MM.1S (cell line): ENCODE results near the gene KAT6B.

Experiments used
- DNase-seq: peaks from one replicate; pipeline ENCODE4 v3.0.0-alpha.2; 2015
- H2AFZ ChIP-seq: fragments of 300-600 bp; sonication (generic); 2 replicates; pipeline ENCODE4 v1.6.0; 2016; ENCODE audit warnings: antibody characterized with exemption, low read length
- H3F3A ChIP-seq: fragments of 300-600 bp; sonication (generic); 2 replicates; pipeline ENCODE4 v1.6.1; 2016; ENCODE audit warnings: mild to moderate bottlenecking, antibody characterized with exemption, low read length, moderate library complexity, mixed read lengths; ENCODE audit not compliant: insufficient read depth
- H3K27ac ChIP-seq: fragments of 300-600 bp; sonication (generic); 2 replicates; pipeline ENCODE4 v1.5.1; 2016; ENCODE audit warnings: mild to moderate bottlenecking, low read length
- H3K27me3 ChIP-seq: fragments of 300-600 bp; sonication (generic); replicated peaks from 2 replicates; pipeline ENCODE4 v1.6.0; 2016; ENCODE audit warnings: low read length; ENCODE audit not compliant: insufficient read depth
- H3K36me3 ChIP-seq: fragments of 300-600 bp; sonication (generic); replicated peaks from 2 replicates; pipeline ENCODE4 v1.6.1; 2016; ENCODE audit warnings: mild to moderate bottlenecking, low read length, mixed read lengths; ENCODE audit not compliant: insufficient read depth
- H3K4me1 ChIP-seq: fragments of 300-600 bp; sonication (generic); 2 replicates; pipeline ENCODE4 v1.6.1; 2016; ENCODE audit warnings: low read length, mixed read lengths
- H3K4me2 ChIP-seq: fragments of 300-600 bp; sonication (generic); 2 replicates; pipeline ENCODE4 v1.6.0; 2016; ENCODE audit warnings: low read depth, low read length
- H3K4me3 ChIP-seq: fragments of 300-600 bp; sonication (generic); 2 replicates; pipeline ENCODE4 v1.5.1; 2016; ENCODE audit warnings: low read length, mixed read lengths
- H3K79me2 ChIP-seq: fragments of 300-600 bp; sonication (generic); 2 replicates; pipeline ENCODE4 v1.6.1; 2016; ENCODE audit warnings: mixed run types, low read length, mixed read lengths
- H3K9ac ChIP-seq: fragments of 300-600 bp; sonication (generic); 2 replicates; pipeline ENCODE4 v1.6.1; 2016; ENCODE audit warnings: low read length, mixed read lengths
- H3K9me2 ChIP-seq: fragments of 300-600 bp; sonication (generic); replicated peaks from 2 replicates; pipeline ENCODE4 v1.6.1; 2016; ENCODE audit warnings: mild to moderate bottlenecking, low read length, mixed read lengths; ENCODE audit not compliant: insufficient read depth
- H3K9me3 ChIP-seq: fragments of 300-600 bp; sonication (generic); replicated peaks from 2 replicates; pipeline ENCODE4 v1.6.1; 2016; ENCODE audit warnings: mild to moderate bottlenecking, low read length, mixed read lengths; ENCODE audit not compliant: insufficient read depth
- H4K20me1 ChIP-seq: fragments of 300-600 bp; sonication (generic); 2 replicates; pipeline ENCODE4 v1.6.1; 2016; ENCODE audit warnings: mild to moderate bottlenecking, low read length, moderate library complexity, mixed read lengths; ENCODE audit not compliant: insufficient read depth
- CTCF ChIP-seq: fragments of 300-600 bp; sonication (generic); IDR thresholded peaks from 2 replicates; pipeline ENCODE4 v1.5.1; 2016; ENCODE audit warnings: antibody characterized with exemption, low read length, mixed read lengths
- EZH2 ChIP-seq: fragments of 300-600 bp; sonication (generic); optimal IDR thresholded peaks from 2 replicates; pipeline ENCODE3; 2017; ENCODE audit warnings: low read depth, mild to moderate bottlenecking, antibody characterized with exemption, low read length, mixed read lengths
- EZH2phosphoT487 ChIP-seq: fragments of 300-600 bp; sonication (generic); IDR thresholded peaks from 2 replicates; pipeline ENCODE4 v1.6.1; 2018; ENCODE audit warnings: antibody characterized with exemption, low read length

KAT6B gene

GRCh38 chr10:74828946-74829345, 2.5 kb downstream of the KAT6B start:
- Histone ChIP-seq H2AFZ (no peak overlapping the region), H3K27ac (no peak overlapping the region), H3K36me3 (no peaks in the 10 kb centered on the region), H3K4me3 (no peak overlapping the region), H3K9me3 (no peaks in the 10 kb centered on the region), H3F3A (0 out of 2 replicates have a peak, but pooled peaks cover 4% of the 10 kb centered on the region), H3K27me3 (no peaks in the 10 kb centered on the region), H3K9ac (no peak overlapping the region), H3K9me2 (no peaks in the 10 kb centered on the region), H3K79me2 (peaks cover 58% of the 10 kb centered on the region), H3K4me2 (no peak overlapping the region), H4K20me1 (no peaks in the 10 kb centered on the region), H3K4me1 (no peaks in the 10 kb centered on the region)
- TF ChIP-seq CTCF (no peak), EZH2phosphoT487 (no peak), EZH2 (no peak)
- DNase-seq: no peak

- H3K36me3 ChIP-seq: no peaks in the 10 kb centered on the region
- DNase-seq: no peak
- no peak overlapping the region for H3K27ac ChIP-seq
- no peaks in the 10 kb centered on the region for H3F3A ChIP-seq
- no peaks in the 10 kb centered on the region for H3K4me1 ChIP-seq
- H3K4me2 ChIP-seq: no peak overlapping the region
- TF ChIP-seq CTCF (no peak), EZH2phosphoT487 (no peak), EZH2 (no peak)
- no peaks in the 10 kb centered on the region for H3K9me3 ChIP-seq
- H3K9ac ChIP-seq: no peak overlapping the region
- peaks cover 81% of the 10 kb centered on the region for H3K79me2 ChIP-seq
- H3K4me3 ChIP-seq: no peak overlapping the region
- H3K9me2 ChIP-seq: no peaks in the 10 kb centered on the region
- no peak overlapping the region for H2AFZ ChIP-seq
- no peaks in the 10 kb centered on the region; the same call in 1 of the 2 replicates for H4K20me1 ChIP-seq
- H3K27me3 ChIP-seq: no peaks in the 10 kb centered on the region
These were observed 5.2 kb downstream of the KAT6B start for GRCh38 chr10:74831518-74832120.

GRCh38 chr10:74835963-74836362, 9.6 kb downstream of the KAT6B start:
- no peak for TF ChIP-seq EZH2
- TF ChIP-seq CTCF: no peak
- TF ChIP-seq EZH2phosphoT487: no peak

More at GRCh38 chr10:74835963-74836362, 9.6 kb downstream of the KAT6B start:
- Histone ChIP-seq H3K4me1 (no peaks in the 10 kb centered on the region), H3K27ac (no peak overlapping the region), H3K9ac (no peak overlapping the region), H3K9me2 (no peaks in the 10 kb centered on the region), H3K9me3 (no peaks in the 10 kb centered on the region), H3K27me3 (no peaks in the 10 kb centered on the region), H3K4me3 (no peak overlapping the region), H3K4me2 (no peak overlapping the region), H3K36me3 (no peaks in the 10 kb centered on the region), H2AFZ (no peak overlapping the region), H3F3A (no peaks in the 10 kb centered on the region), H3K79me2 (peaks cover 81% of the 10 kb centered on the region), H4K20me1 (no peaks in the 10 kb centered on the region; the same call in 1 of the 2 replicates)
- no peak for DNase-seq
